ENCODE measurements around the gene ZSWIM6.

The ZSWIM6 gene

DNA sequence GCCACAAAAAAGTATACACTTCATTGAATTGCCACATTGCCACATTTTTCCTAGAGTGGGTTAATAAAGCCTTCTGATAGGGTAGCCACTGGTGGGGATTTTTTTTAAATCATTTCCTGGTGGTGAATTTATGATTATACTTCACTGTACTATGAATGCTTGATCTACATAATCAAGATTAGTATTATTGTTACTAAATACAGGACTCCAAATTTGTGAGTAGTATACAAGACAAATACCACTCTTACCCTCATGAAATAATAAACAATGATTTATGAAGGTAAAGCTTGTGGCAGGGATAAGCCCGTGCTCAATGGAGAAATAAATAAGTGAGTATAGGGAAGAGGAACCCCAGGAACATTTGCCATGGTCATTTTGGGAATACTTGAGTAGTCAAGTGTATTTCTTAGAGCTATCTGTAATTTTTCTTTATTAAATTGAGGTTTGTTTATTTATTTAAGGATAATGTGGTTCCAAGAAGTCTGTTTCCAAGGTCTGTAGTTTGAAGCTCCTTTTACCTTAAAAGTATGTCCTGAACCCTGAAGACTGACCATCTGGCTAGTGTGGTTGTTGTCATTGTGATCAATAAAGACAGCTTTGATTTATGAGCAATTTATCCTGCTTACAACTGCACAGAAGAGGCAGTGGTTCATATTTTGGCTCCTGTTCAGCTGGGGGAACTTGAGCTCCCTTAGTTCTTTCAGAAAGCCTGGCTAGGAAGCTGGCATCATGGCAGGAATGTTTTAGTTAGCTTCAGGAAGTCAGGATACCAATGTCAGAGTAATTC, 118.6 kb downstream of the ZSWIM6 start:
- Mint-ChIP-seq H3K4me1 (ENCODE audit: low read depth) (peaks cover 26% of the 10 kb centered on the region), H3K9me3 (peaks cover 17% of the 10 kb centered on the region), H3K36me3 (ENCODE audit: low read depth) (peaks cover 24% of the 10 kb centered on the region), H3K27ac (no peak overlapping the region), H3K4me3 (no peak overlapping the region), H3K27me3 (no peaks in the 10 kb centered on the region)
- intact Hi-C loops (cut with micrococcal nuclease): no loop called here

DNA sequence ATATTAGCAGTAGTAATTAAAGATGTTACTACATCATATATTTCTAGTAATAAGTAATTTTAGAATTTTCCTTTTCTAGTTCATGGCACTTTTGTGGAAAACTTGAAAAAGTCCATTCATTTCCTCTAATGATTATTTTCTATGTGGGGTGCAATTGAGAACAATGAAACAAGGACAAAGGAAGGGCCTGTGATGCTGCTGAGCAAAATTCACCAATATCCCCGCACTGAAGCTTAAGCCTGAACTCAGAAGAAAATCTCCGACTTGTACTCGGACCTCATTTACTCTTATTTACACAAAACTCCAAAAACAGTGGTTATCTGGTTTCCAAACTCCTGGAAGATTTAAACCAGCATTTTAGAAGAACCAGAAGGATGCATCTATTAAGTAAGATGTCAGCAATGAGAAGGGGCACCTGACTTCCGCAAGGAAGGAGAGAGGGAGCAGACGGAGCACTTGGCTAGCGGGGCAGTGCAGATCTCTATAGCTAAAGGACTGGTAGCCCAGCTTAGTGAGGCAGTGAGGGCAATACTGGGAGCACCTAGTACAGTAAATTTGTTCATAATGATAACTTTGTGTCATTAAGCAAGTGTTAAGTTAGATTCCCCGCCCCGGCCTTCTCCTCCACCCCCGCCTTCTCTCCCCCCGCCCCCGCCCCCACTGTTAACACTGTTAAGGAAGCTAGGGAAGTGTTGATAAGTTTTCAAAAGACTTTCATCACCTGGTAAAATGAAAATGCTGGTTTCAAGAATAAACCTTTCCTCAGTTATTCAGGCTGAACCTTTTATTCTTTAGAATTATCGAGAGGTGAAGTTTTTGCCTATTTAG, 123.3 kb downstream of the ZSWIM6 start:
- Mint-ChIP-seq H3K36me3 (ENCODE audit: low read depth) (peaks cover 12% of the 10 kb centered on the region), H3K27me3 (no peaks in the 10 kb centered on the region), H3K27ac (no peak overlapping the region), H3K9me3 (no peaks in the 10 kb centered on the region), H3K4me3 (no peak overlapping the region), H3K4me1 (ENCODE audit: low read depth) (peaks cover 16% of the 10 kb centered on the region)
- intact Hi-C loops (cut with micrococcal nuclease): no loop called here

DNA sequence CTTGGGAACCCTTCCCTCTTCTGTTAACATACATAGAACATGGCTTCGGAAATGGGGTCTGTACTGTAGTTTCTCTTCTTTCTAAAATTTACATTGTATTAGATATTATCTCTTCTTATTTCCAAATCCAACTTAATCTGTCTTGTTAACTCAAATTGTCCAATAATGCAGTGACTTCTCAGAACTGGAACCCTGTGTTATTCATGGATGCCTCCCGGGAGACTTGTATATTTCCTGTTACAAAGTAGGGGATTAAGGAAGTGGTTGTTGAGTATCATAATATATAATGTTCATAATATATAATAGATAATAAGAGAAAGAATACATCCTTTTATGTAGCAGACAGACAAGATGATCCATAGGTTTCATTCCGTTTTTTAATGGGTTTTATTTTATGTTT, 128.4 kb downstream of the ZSWIM6 start:
- peaks cover 6% of the 10 kb centered on the region for H3K36me3 Mint-ChIP-seq (ENCODE audit: low read depth)
- peaks cover 32% of the 10 kb centered on the region for H3K4me1 Mint-ChIP-seq (ENCODE audit: low read depth)
- H3K9me3 Mint-ChIP-seq: no peaks in the 10 kb centered on the region
- H3K27ac Mint-ChIP-seq: no peak overlapping the region
- H3K4me3 Mint-ChIP-seq: no peak overlapping the region
- intact Hi-C loops (cut with micrococcal nuclease): no loop called here
- no peaks in the 10 kb centered on the region for H3K27me3 Mint-ChIP-seq

- no peaks in the 10 kb centered on the region for H3K27me3 Mint-ChIP-seq
- intact Hi-C loops (cut with micrococcal nuclease): no loop called here
These were observed 129.4 kb downstream of the ZSWIM6 start for GRCh38 chr5:61461417-61461816.

DNA sequence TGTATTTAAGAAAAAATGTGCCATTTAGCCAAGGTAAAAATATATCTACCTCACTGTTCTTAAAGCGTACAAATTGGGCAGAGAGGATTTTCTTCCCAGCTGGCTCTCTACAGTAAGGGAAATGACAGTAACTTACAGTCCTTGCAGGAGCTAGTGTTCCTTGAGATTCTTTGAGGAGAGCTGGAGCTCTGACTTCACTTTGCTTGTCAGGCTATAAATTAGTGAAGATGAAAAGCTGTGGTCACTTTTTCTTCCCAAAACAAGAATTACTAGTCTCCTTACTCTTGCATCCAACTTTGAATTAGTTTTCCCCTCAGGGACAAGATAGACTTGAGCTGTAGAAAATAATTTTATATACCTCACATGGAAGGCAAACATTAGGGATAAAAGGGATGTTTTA, 129.9 kb downstream of the ZSWIM6 start:
- Mint-ChIP-seq H3K9me3 (no peaks in the 10 kb centered on the region), H3K27ac (no peak overlapping the region), H3K4me3 (no peak overlapping the region), H3K4me1 (ENCODE audit: low read depth) (peaks cover 30% of the 10 kb centered on the region), H3K27me3 (no peaks in the 10 kb centered on the region), H3K36me3 (ENCODE audit: low read depth) (peaks cover 6% of the 10 kb centered on the region)
- intact Hi-C loops (cut with micrococcal nuclease): no loop called here

More at GRCh38 chr5:61461417-61461816, 129.4 kb downstream of the ZSWIM6 start:
- H3K4me3 Mint-ChIP-seq: no peak overlapping the region
- H3K9me3 Mint-ChIP-seq: no peaks in the 10 kb centered on the region
- no peak overlapping the region for H3K27ac Mint-ChIP-seq
- H3K36me3 Mint-ChIP-seq (ENCODE audit: low read depth): peaks cover 6% of the 10 kb centered on the region
- peaks cover 30% of the 10 kb centered on the region for H3K4me1 Mint-ChIP-seq (ENCODE audit: low read depth)

DNA sequence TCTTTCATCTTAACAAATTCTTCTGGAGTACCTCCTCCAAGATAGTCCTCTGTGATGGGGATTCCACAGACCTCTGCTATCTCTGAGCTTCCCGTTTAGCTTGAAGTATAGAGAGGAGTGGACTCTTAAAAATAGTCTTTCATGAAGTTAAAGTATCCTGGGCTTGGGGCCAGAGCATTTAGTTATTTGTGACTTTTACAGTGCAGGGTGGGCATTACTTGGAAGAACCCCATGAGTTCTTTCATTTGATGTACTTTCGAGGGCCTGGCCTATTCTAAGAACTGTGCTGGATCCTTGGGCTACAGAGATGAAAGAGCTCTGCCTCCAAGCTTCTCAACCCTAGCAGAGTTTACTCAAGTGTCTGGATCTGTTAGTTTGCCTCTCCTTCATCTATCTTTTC, 131.5 kb downstream of the ZSWIM6 start:
- Mint-ChIP-seq H3K4me1 (ENCODE audit: low read depth) (peaks cover 36% of the 10 kb centered on the region), H3K9me3 (no peaks in the 10 kb centered on the region), H3K27ac (no peak overlapping the region), H3K4me3 (no peak overlapping the region), H3K36me3 (ENCODE audit: low read depth) (peaks cover 2% of the 10 kb centered on the region), H3K27me3 (no peaks in the 10 kb centered on the region)
- intact Hi-C loops (cut with micrococcal nuclease): no loop called here

- H3K4me1 Mint-ChIP-seq (ENCODE audit: low read depth): peaks cover 36% of the 10 kb centered on the region
- intact Hi-C loops (cut with micrococcal nuclease): no loop called here
- no peaks in the 10 kb centered on the region for H3K36me3 Mint-ChIP-seq (ENCODE audit: low read depth)
- no peak overlapping the region for H3K27ac Mint-ChIP-seq
- H3K4me3 Mint-ChIP-seq: no peak overlapping the region
- no peaks in the 10 kb centered on the region for H3K9me3 Mint-ChIP-seq
- no peaks in the 10 kb centered on the region for H3K27me3 Mint-ChIP-seq
These were observed 132.5 kb downstream of the ZSWIM6 start for GRCh38 chr5:61464512-61464911.

- Mint-ChIP-seq H3K27ac (no peak overlapping the region), H3K27me3 (no peaks in the 10 kb centered on the region), H3K4me3 (no peak overlapping the region), H3K36me3 (ENCODE audit: low read depth) (no peaks in the 10 kb centered on the region), H3K4me1 (ENCODE audit: low read depth) (peaks cover 34% of the 10 kb centered on the region), H3K9me3 (no peaks in the 10 kb centered on the region)
- intact Hi-C loops (cut with micrococcal nuclease): no loop called here
These were observed 133.0 kb downstream of the ZSWIM6 start for GRCh38 chr5:61465066-61465465.

DNA sequence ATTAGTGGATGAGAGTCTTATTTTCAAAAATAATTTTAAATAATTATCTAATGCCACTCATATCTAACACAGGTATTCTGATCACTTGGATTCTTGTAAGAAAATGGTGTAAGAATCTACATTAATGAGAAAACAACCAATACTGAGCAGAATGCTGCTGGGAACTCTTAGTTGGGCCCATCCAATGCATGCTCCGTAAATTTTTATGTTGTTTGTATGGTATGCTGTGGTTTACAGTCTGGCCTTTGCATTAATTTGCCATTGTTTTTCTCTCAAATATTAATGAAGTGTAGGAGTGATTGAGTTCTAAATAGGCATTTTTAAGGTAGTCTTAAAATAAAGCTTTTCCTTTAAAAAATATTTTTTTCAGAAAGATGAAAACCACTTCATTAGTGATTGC, 133.4 kb downstream of the ZSWIM6 start:
- no peaks in the 10 kb centered on the region for H3K27me3 Mint-ChIP-seq
- H3K4me1 Mint-ChIP-seq (ENCODE audit: low read depth): peaks cover 30% of the 10 kb centered on the region
- H3K27ac Mint-ChIP-seq: no peak overlapping the region
- H3K9me3 Mint-ChIP-seq: no peaks in the 10 kb centered on the region
- no peaks in the 10 kb centered on the region for H3K36me3 Mint-ChIP-seq (ENCODE audit: low read depth)
- no peak overlapping the region for H3K4me3 Mint-ChIP-seq
- intact Hi-C loops (cut with micrococcal nuclease): no loop called here

DNA sequence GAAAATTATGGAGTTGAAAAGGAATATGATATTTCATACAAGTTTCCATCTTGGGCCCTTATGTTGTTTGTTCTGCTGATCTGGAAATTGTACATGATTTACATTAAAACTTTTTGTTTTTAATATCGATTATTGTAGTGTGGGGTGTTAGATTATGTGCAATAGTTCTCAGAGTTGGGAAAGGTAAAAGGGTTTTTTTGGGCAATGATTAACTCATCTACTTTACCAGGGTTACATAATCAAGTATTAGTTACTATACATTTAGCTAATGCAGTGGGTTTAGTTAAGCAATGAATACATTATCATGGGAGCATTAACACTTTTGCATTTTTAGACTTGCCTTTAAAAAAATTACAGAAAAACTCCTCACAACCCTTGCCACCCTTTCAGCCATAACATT, 134.0 kb downstream of the ZSWIM6 start:
- Mint-ChIP-seq H3K4me1 (ENCODE audit: low read depth) (peaks cover 28% of the 10 kb centered on the region), H3K27me3 (no peaks in the 10 kb centered on the region), H3K36me3 (ENCODE audit: low read depth) (no peaks in the 10 kb centered on the region), H3K27ac (no peak overlapping the region), H3K4me3 (no peak overlapping the region), H3K9me3 (no peaks in the 10 kb centered on the region)
- intact Hi-C loops (cut with micrococcal nuclease): no loop called here

DNA sequence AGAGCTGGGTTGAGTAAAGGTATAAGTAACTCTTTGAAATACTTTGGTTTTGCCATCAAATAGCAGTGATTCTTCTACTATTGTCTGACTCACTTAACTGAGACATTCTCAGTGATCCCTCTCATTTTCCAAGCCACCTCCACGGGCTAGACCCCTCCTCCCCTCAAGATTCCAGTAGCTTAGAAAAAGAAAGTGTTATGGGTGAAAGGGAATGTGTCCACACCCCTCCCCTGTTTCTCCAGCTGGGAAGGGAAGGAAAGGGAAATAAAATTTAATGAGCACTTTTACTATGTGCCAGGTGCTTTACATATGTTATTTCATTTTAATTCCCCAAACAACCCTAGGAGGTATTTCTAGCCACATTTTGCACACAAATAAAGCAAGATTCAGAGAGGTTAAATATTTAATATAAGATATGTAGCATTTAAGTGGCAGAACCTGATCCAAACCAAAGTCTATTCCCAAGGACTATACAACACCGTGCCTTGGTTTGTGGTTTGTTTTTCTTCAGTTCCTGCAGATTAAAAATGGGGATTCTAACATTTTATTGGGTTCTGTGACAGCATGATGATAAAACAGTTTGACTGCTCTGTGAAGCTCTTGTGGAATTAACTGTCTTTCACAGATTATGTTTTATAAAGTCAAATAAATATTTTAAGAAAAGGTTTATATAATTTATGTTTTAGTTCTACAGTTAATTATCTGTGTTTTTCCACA, 135.9 kb downstream of the ZSWIM6 start:
- no peaks in the 10 kb centered on the region for H3K27me3 Mint-ChIP-seq
- H3K36me3 Mint-ChIP-seq (ENCODE audit: low read depth): peaks cover 9% of the 10 kb centered on the region
- no peak overlapping the region for H3K4me3 Mint-ChIP-seq
- no peak overlapping the region for H3K27ac Mint-ChIP-seq
- intact Hi-C loops (cut with micrococcal nuclease): no loop called here
- peaks cover 39% of the 10 kb centered on the region for H3K4me1 Mint-ChIP-seq (ENCODE audit: low read depth)
- H3K9me3 Mint-ChIP-seq: no peaks in the 10 kb centered on the region

- H3K27ac Mint-ChIP-seq: no peak overlapping the region
- H3K27me3 Mint-ChIP-seq: no peaks in the 10 kb centered on the region
- H3K36me3 Mint-ChIP-seq (ENCODE audit: low read depth): peaks cover 11% of the 10 kb centered on the region
- H3K4me3 Mint-ChIP-seq: no peak overlapping the region
- intact Hi-C loops (cut with micrococcal nuclease): no loop called here
- no peaks in the 10 kb centered on the region for H3K9me3 Mint-ChIP-seq
- peaks cover 35% of the 10 kb centered on the region for H3K4me1 Mint-ChIP-seq (ENCODE audit: low read depth)
These were observed 136.4 kb downstream of the ZSWIM6 start for GRCh38 chr5:61468483-61468865.

DNA sequence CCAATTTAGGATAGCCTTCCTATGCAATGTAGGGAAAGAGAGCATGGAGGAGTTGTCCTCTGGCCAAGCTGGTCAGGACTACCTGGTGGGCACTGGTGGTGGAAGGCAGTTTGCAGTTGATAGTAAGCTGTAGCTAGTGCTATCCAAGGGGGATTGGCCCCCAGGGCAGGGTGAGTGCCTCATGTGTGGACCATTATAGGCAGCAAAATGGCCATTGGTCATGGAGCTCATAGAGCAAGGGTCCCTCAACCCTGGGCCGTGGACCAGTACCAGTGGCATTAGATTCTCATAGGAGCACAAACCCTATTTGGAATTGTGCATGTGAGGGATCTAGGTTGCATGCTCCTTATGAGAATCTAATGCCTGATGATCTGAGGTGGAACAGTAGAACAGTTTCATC, 139.3 kb downstream of the ZSWIM6 start:
- no peak overlapping the region for H3K4me3 Mint-ChIP-seq
- no peaks in the 10 kb centered on the region for H3K27me3 Mint-ChIP-seq
- H3K9me3 Mint-ChIP-seq: no peaks in the 10 kb centered on the region
- H3K4me1 Mint-ChIP-seq (ENCODE audit: low read depth): peaks cover 25% of the 10 kb centered on the region
- no peak overlapping the region for H3K27ac Mint-ChIP-seq
- intact Hi-C loops (cut with micrococcal nuclease): no loop called here
- H3K36me3 Mint-ChIP-seq (ENCODE audit: low read depth): peaks cover 25% of the 10 kb centered on the region

Measured in dendritic cell treated with granulocyte-macrophage colony-stimulating factor and Interleukin-4, amounts not matched to agents 40 ng/mL and 50 ng/mL, for 4 days (primary cell).